GM21737 (cell line): ENCODE data around the gene EMX2.

Source experiments
- ATAC-seq: cut with Tn5 transposase; IDR thresholded peaks from one replicate; pipeline ENCODE4 v1.9.1; 2021; ENCODE audit warnings: mild to moderate bottlenecking, moderate library complexity; ENCODE audit not compliant: unreplicated experiment

The EMX2 gene

GRCh38 chr10:117531371-117532002 is 11.1 kb upstream of the EMX2 start:
- no peak for ATAC-seq

- ATAC-seq = no peak
These were observed 10.6 kb upstream of the EMX2 start for GRCh38 chr10:117532003-117532385.

GRCh38 chr10:117532451-117533107 is 10.0 kb upstream of the EMX2 start:
- ATAC-seq = no peak

- no peak for ATAC-seq
These were observed 8.9 kb upstream of the EMX2 start for GRCh38 chr10:117533507-117534281.

GRCh38 chr10:117534321-117535297 is 7.9 kb upstream of the EMX2 start:
- no peak for ATAC-seq

GRCh38 chr10:117535298-117536071 is 7.1 kb upstream of the EMX2 start:
- no peak for ATAC-seq

- no peak for ATAC-seq
These were observed 6.3 kb upstream of the EMX2 start for GRCh38 chr10:117536072-117536865.

GRCh38 chr10:117536866-117537435 is 5.6 kb upstream of the EMX2 start:
- ATAC-seq = no peak

- no peak for ATAC-seq
These were observed 5.1 kb upstream of the EMX2 start for GRCh38 chr10:117537436-117537903.

- no peak for ATAC-seq
These were observed 4.5 kb upstream of the EMX2 start for GRCh38 chr10:117537904-117538524.

- ATAC-seq = no peak
These were observed 3.2 kb upstream of the EMX2 start for GRCh38 chr10:117539361-117539773.

GRCh38 chr10:117539903-117540639 is 2.5 kb upstream of the EMX2 start:
- ATAC-seq = no peak

GRCh38 chr10:117540640-117541404 is 1.7 kb upstream of the EMX2 start:
- ATAC-seq = no peak

- ATAC-seq = no peak
These were observed 1.1 kb upstream of the EMX2 start for GRCh38 chr10:117541405-117541908.

GRCh38 chr10:117541909-117542705 is 439 bp upstream of the EMX2 start:
- no peak for ATAC-seq
